OCI-LY1 (cell line): ENCODE data around the gene MID1.

Experiments
- EZH2 ChIP-seq: fragments of 200-600 bp; sonication (generic), shearing (Covaris generic); IDR thresholded peaks from 2 replicates; pipeline ENCODE4 v1.8.0; 2017; ENCODE audit warnings: borderline replicate concordance, mixed run types, mild to moderate bottlenecking, antibody characterized with exemption, low read length, moderate library complexity, mixed read lengths
- TF ChIP-seq, protein P1 (sequence below): fragments of 200-600 bp; sonication (generic), shearing (Covaris generic); IDR thresholded peaks from 2 replicates; pipeline ENCODE4 v1.5.1; 2017; ENCODE audit warnings: mild to moderate bottlenecking, antibody characterized with exemption, low read length, moderate library complexity, mixed read lengths

DNA sequence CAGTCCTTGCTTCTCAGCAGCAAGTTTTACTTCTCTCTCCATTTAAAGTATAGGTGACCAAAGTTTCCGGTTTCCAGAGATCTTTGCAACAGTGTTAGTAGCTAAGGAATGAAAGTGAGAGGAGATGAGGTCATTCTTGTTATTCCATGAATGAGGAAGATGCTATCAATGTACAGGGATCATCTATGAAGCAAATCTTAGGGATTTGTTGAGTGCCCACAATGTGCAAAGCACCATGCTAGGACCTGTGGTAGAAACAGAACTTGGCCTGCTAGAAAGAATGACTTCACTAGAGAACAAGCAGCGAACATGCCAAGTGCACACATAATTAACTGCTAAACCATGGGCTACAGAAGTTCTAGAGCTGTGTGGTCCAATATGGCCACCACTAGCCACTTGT is 112.5 kb downstream of the MID1 start:
- TF ChIP-seq, protein P1, sequence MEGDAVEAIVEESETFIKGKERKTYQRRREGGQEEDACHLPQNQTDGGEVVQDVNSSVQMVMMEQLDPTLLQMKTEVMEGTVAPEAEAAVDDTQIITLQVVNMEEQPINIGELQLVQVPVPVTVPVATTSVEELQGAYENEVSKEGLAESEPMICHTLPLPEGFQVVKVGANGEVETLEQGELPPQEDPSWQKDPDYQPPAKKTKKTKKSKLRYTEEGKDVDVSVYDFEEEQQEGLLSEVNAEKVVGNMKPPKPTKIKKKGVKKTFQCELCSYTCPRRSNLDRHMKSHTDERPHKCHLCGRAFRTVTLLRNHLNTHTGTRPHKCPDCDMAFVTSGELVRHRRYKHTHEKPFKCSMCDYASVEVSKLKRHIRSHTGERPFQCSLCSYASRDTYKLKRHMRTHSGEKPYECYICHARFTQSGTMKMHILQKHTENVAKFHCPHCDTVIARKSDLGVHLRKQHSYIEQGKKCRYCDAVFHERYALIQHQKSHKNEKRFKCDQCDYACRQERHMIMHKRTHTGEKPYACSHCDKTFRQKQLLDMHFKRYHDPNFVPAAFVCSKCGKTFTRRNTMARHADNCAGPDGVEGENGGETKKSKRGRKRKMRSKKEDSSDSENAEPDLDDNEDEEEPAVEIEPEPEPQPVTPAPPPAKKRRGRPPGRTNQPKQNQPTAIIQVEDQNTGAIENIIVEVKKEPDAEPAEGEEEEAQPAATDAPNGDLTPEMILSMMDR, result no peak
- TF ChIP-seq EZH2, result no peak
